Measurements from ENCODE around the gene MSLN. TPM values are rescaled to one million over a fixed set of nuclear protein-coding genes. Genes with fewer than 3 reads are reported as not detected.
A peak's percentile ranks its signal among the peaks of the same experiment; 100 is the strongest.
"Not testable (repeated sequence)": the region's sequence is repeated elsewhere in the genome, so short reads cannot be mapped to it uniquely, and the experiment has no call there.

Gene MSLN
- total RNA-seq, 1 experiment from 2014 or later: 0.73 TPM

GRCh38 chr16:751152-752006, 9.2 kb upstream of the MSLN start:
- Histone ChIP-seq H3K4me1 (ENCODE audit: insufficient read depth, low read length) (no peaks in the 10 kb centered on the region), H3K9ac (ENCODE audit: low read length) (no peak overlapping the region), H3F3A (ENCODE audit: low read length, unreplicated experiment) (no peaks in the 10 kb centered on the region), H3K36me3 (ENCODE audit: low read depth, low read length) (no peaks in the 10 kb centered on the region), H2AFZ (ENCODE audit: low read length) (0 out of 2 replicates have a peak overlapping the region, but pooled peaks have one; percentile 9), H4K20me1 (ENCODE audit: low read length) (no peaks in the 10 kb centered on the region), H3K27me3 (ENCODE audit: low read length) (no peaks in the 10 kb centered on the region), H3K79me2 (ENCODE audit: low read length) (no peaks in the 10 kb centered on the region), H3K4me2 (ENCODE audit: low read length) (peak overlapping the region; percentile 41), H3K9me2 (replicated peaks; ENCODE audit: low read length) (no peaks in the 10 kb centered on the region), H3K4me3 (ENCODE audit: low read length) (no peak overlapping the region), H3K27ac (ENCODE audit: low read length) (no peak overlapping the region), H3K9me3 (ENCODE audit: low read length) (no peaks in the 10 kb centered on the region)
- ATAC-seq (peak; percentile 42; the same call in 1 of the 2 replicates), DNase-seq (no peak)
- intact Hi-C loops (cut with micrococcal nuclease): no loop called here
- TF ChIP-seq EZH2phosphoT487 (IDR thresholded peaks at IDR 0.05; ENCODE audit: borderline replicate concordance, low read length) (no peak), CTCF (conservative IDR thresholded peaks at IDR 0.05; ENCODE audit: low read depth, low read length) (no peak), EZH2 (IDR thresholded peaks at IDR 0.05; ENCODE audit: low read length, unreplicated experiment) (no peak)
- no TSS peak for BruUV-seq (replicated peaks)
- POLR2A ChIA-PET (ENCODE audit: unreplicated experiment): no interaction called here
- CTCF ChIA-PET: no interaction called here

DNA sequence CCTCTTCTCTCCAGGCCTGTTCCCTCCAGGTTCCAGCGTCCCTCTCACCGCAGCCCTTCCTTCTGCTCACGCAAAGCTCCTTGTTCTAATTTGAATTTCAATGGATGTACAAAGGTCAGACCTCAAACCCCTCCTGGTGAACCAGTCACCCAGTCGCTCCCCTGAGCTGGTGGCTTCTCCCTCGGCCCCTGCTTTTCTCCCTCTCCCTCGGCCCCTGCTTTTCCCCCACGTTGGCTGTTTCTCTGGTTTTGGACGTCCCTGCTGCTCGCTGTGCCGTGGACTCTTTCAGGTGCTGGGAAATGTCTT, 8.6 kb upstream of the MSLN start:
- Histone ChIP-seq H3K9me3 (ENCODE audit: low read length) (no peaks in the 10 kb centered on the region), H3K4me1 (ENCODE audit: insufficient read depth, low read length) (no peaks in the 10 kb centered on the region), H3F3A (ENCODE audit: low read length, unreplicated experiment) (no peaks in the 10 kb centered on the region), H3K79me2 (ENCODE audit: low read length) (no peaks in the 10 kb centered on the region), H3K27ac (ENCODE audit: low read length) (no peak overlapping the region), H4K20me1 (ENCODE audit: low read length) (no peaks in the 10 kb centered on the region), H2AFZ (ENCODE audit: low read length) (0 out of 2 replicates have a peak overlapping the region, but pooled peaks have one; percentile 9), H3K4me2 (ENCODE audit: low read length) (peak overlapping the region; percentile 41), H3K36me3 (ENCODE audit: low read depth, low read length) (no peaks in the 10 kb centered on the region), H3K9ac (ENCODE audit: low read length) (no peak overlapping the region), H3K27me3 (ENCODE audit: low read length) (no peaks in the 10 kb centered on the region), H3K9me2 (replicated peaks; ENCODE audit: low read length) (no peaks in the 10 kb centered on the region), H3K4me3 (ENCODE audit: low read length) (no peak overlapping the region)
- ChIA-PET POLR2A (ENCODE audit: unreplicated experiment) (no interaction called here), CTCF (no interaction called here)
- intact Hi-C loops (cut with micrococcal nuclease): no loop called here
- ATAC-seq (no peak), DNase-seq (no peak)
- no TSS peak for BruUV-seq (replicated peaks)
- TF ChIP-seq EZH2phosphoT487 (IDR thresholded peaks at IDR 0.05; ENCODE audit: borderline replicate concordance, low read length): no peak
- no peak for TF ChIP-seq EZH2 (IDR thresholded peaks at IDR 0.05; ENCODE audit: low read length, unreplicated experiment)
- no peak for TF ChIP-seq CTCF (conservative IDR thresholded peaks at IDR 0.05; ENCODE audit: low read depth, low read length)

DNA sequence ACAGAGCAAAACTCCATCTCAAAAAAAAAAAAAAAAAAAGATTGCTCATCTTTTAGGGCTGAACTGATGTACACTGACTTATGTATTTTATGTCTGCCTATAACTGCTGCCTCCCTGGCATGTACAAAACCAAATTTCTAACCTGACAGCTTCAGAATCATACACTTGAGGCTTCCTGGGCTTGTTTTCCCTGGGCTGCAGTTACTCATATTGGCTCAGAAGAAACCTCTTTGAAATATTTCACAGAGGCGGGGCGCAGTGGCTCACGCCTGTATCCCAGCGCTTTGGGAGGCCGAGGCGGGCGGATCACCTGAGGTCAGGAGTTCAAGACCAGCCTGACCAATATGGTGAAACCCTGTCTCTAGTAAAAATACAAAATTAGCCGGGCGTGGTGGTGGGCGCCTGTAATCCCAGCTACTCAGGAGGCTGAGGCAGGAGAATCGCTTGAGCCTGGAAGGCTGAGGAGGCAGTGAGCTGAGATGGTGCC, 6.4 kb upstream of the MSLN start:
- H3K79me2 ChIP-seq (ENCODE audit: low read length): not testable (repeated sequence)

More for the DNA sequence above, 6.4 kb upstream of the MSLN start:
- H3K27ac ChIP-seq (ENCODE audit: low read length); H3K27me3 ChIP-seq (ENCODE audit: low read length); H3K4me1 ChIP-seq (ENCODE audit: insufficient read depth, low read length); H2AFZ ChIP-seq (ENCODE audit: low read length); intact Hi-C loops (cut with micrococcal nuclease); ATAC-seq; H3K36me3 ChIP-seq (ENCODE audit: low read depth, low read length); H3K4me3 ChIP-seq (ENCODE audit: low read length); CTCF ChIA-PET; H3K9me3 ChIP-seq (ENCODE audit: low read length); H3F3A ChIP-seq (ENCODE audit: low read length, unreplicated experiment); DNase-seq; H3K9me2 ChIP-seq (replicated peaks; ENCODE audit: low read length); BruUV-seq (replicated peaks); H3K4me2 ChIP-seq (ENCODE audit: low read length); H4K20me1 ChIP-seq (ENCODE audit: low read length); H3K9ac ChIP-seq (ENCODE audit: low read length); POLR2A ChIA-PET (ENCODE audit: unreplicated experiment): not testable (repeated sequence)

Data from PC-3 (cell line).